Panc1 (cell line): ENCODE measurements around the gene SNX9. TPM values are rescaled to one million over a fixed set of nuclear protein-coding genes. Genes with fewer than 3 reads are reported as not detected.

ENCODE experiments used
- ATAC-seq: fragments of 200-7000 bp; cut with Tn5 transposase; 2 replicates; pipeline ENCODE4 v1.9.1; 2020; ENCODE audit warnings: mild to moderate bottlenecking, moderate library complexity
- BruUV-seq: library from RNA; stranded (reverse); fragments of 400-500 nt; replicated peaks from 2 replicates; lab custom pipeline; 2021; lab: Mats Ljungman, UMichigan
- CTCF ChIA-PET: fragments of 300-600 bp; sonication (Branson Sonifier 250); formaldehyde crosslinking; loops from one replicate; lab custom pipeline; 2022; ENCODE audit warnings: antibody characterized with exemption; lab: Charles Lee
- POLR2A ChIA-PET: fragments of 300-600 bp; sonication (Branson Sonifier 250); formaldehyde crosslinking; loops from one replicate; lab custom pipeline; 2022; ENCODE audit warnings: antibody characterized with exemption; lab: Charles Lee
- DNase-seq: peaks from one replicate; pipeline ENCODE4 v3.0.0-alpha.2; 2010; ENCODE audit warnings: low read depth, low spot score
- H3K27ac ChIP-seq: 2 replicates; pipeline ENCODE4 v1.5.1; 2011; ENCODE audit warnings: mild to moderate bottlenecking, low read length, inconsistent platforms
- H3K27me3 ChIP-seq: fragments of 200-500 bp; sonication (Bioruptor generic); 2 replicates; pipeline ENCODE4 v1.6.0; 2014; ENCODE audit warnings: low read length, inconsistent platforms; ENCODE audit not compliant: control insufficient read depth, insufficient read depth
- H3K36me3 ChIP-seq: fragments of 200-500 bp; sonication (Bioruptor generic); 2 replicates; pipeline ENCODE4 v1.5.1; 2014; ENCODE audit warnings: inconsistent platforms, mild to moderate bottlenecking, low read length, moderate library complexity; ENCODE audit not compliant: control insufficient read depth, insufficient read depth
- H3K4me1 ChIP-seq: 2 replicates; pipeline ENCODE4 v1.5.1; 2011; ENCODE audit warnings: inconsistent platforms, mild to moderate bottlenecking, low read length, moderate library complexity; ENCODE audit not compliant: control insufficient read depth, insufficient read depth
- H3K4me3 ChIP-seq, 2 experiments: 2 replicates each; pipeline ENCODE4 v1.5.1; 2011 to 2012; ENCODE audit warnings: low read depth in 2 of 2, low read length in 2 of 2, mild to moderate bottlenecking in 2 of 2, inconsistent platforms in 1 of 2, moderate library complexity in 1 of 2
- H3K9me3 ChIP-seq: fragments of 200-500 bp; sonication (Bioruptor generic); 2 replicates; pipeline ENCODE4 v1.5.1; 2014; ENCODE audit warnings: low read depth, mild to moderate bottlenecking, inconsistent platforms, low read length, moderate library complexity; ENCODE audit not compliant: control insufficient read depth, insufficient read depth
- POLR2AphosphoS5 ChIP-seq: IDR thresholded peaks from 2 replicates; pipeline ENCODE4 v1.6.1; 2012; ENCODE audit warnings: mild to moderate bottlenecking, low read depth, low read length, moderate library complexity
- REST ChIP-seq, 2 experiments: IDR thresholded peaks; 2 replicates each; pipeline ENCODE4 v1.6.1; 2011 to 2012; ENCODE audit warnings: low read depth in 2 of 2, control low read depth in 1 of 2, low read length in 1 of 2, mild to moderate bottlenecking in 1 of 2, moderate library complexity in 1 of 2; ENCODE audit not compliant: insufficient read depth in 1 of 2
- SIN3A ChIP-seq: IDR thresholded peaks from 2 replicates; pipeline ENCODE4 v1.6.1; 2012; ENCODE audit warnings: low read depth, mild to moderate bottlenecking, low read length, moderate library complexity, borderline replicate concordance; ENCODE audit not compliant: insufficient read depth
- TCF7L2 ChIP-seq: IDR thresholded peaks from 2 replicates; pipeline ENCODE4 v1.6.1; 2011; ENCODE audit warnings: mild to moderate bottlenecking, low read depth, low read length, inconsistent platforms
- in situ Hi-C: cut with HindIII; loops from 2 replicates; pipeline ENCODE4 v1.10.0; 2016; ENCODE audit warnings: low sequenced_read_pairs, low pct_unique_long_range_greater_than_20kb
- intact Hi-C: fragments of 100-400 bp; cut with micrococcal nuclease; formaldehyde crosslinking; loops from one replicate; pipeline ENCODE4 v1.10.0; 2022; ENCODE audit not compliant: unreplicated experiment
- total RNA-seq: library from RNA; stranded (reverse); gene quantifications from one replicate; pipeline ENCODE4 v1.2.1, GENCODE V29; 2021; ENCODE audit not compliant: unreplicated experiment
- TF ChIP-seq, protein P1 (sequence below): fragments of 450-650 bp; IDR thresholded peaks from 2 replicates; pipeline ENCODE4 v1.5.1; 2017; ENCODE audit warnings: mild to moderate bottlenecking

Gene SNX9
- total RNA-seq, 1 experiment from 2014 or later: 46.0 TPM

GRCh38 chr6:157911278-157911677 lies 88.2 kb downstream of the SNX9 start:
- H3K36me3 ChIP-seq: peaks cover 19% of the 10 kb centered on the region; the same call in 1 of the 2 replicates
- no TSS peak for BruUV-seq
- in situ Hi-C loops: no loop called here

GRCh38 chr6:157911786-157912185 lies 88.7 kb downstream of the SNX9 start:
- no peak for ATAC-seq
- no peak overlapping the region for H3K27ac ChIP-seq
- H3K4me1 ChIP-seq: no peaks in the 10 kb centered on the region
- POLR2A ChIA-PET: no interaction called here
- no peak for DNase-seq
- intact Hi-C loops (no loop called here), in situ Hi-C loops (no loop called here)
- TF ChIP-seq, protein P1, sequence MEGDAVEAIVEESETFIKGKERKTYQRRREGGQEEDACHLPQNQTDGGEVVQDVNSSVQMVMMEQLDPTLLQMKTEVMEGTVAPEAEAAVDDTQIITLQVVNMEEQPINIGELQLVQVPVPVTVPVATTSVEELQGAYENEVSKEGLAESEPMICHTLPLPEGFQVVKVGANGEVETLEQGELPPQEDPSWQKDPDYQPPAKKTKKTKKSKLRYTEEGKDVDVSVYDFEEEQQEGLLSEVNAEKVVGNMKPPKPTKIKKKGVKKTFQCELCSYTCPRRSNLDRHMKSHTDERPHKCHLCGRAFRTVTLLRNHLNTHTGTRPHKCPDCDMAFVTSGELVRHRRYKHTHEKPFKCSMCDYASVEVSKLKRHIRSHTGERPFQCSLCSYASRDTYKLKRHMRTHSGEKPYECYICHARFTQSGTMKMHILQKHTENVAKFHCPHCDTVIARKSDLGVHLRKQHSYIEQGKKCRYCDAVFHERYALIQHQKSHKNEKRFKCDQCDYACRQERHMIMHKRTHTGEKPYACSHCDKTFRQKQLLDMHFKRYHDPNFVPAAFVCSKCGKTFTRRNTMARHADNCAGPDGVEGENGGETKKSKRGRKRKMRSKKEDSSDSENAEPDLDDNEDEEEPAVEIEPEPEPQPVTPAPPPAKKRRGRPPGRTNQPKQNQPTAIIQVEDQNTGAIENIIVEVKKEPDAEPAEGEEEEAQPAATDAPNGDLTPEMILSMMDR: no peak
- no peak for TF ChIP-seq SIN3A
- TF ChIP-seq REST (IDR thresholded peaks at IDR 0.05; ENCODE audit: insufficient read depth in 1 of 2, low read depth in 2 of 2, low read length in 1 of 2): no peak
- TF ChIP-seq POLR2AphosphoS5: no peak
- no peak for TF ChIP-seq TCF7L2
- H3K36me3 ChIP-seq: peaks cover 15% of the 10 kb centered on the region; the same call in 1 of the 2 replicates
- BruUV-seq: no TSS peak
- H3K27me3 ChIP-seq: no peaks in the 10 kb centered on the region
- peaks cover 1% of the 10 kb centered on the region; the same call in 1 of the 2 replicates for H3K9me3 ChIP-seq
- H3K4me3 ChIP-seq: no peak overlapping the region
- CTCF ChIA-PET: no interaction called here

More at GRCh38 chr6:157911278-157911677, 88.2 kb downstream of the SNX9 start:
- intact Hi-C loops: no loop called here
- DNase-seq (no peak), ATAC-seq (no peak)
- TF ChIP-seq, protein P1: no peak
- TF ChIP-seq POLR2AphosphoS5: no peak
- TF ChIP-seq TCF7L2: no peak
- no peak for TF ChIP-seq REST (IDR thresholded peaks at IDR 0.05; ENCODE audit: insufficient read depth in 1 of 2, low read depth in 2 of 2, low read length in 1 of 2)
- no peak for TF ChIP-seq SIN3A
- Histone ChIP-seq H3K4me3 (no peak overlapping the region), H3K27me3 (no peaks in the 10 kb centered on the region), H3K27ac (no peak overlapping the region), H3K9me3 (no peaks in the 10 kb centered on the region), H3K4me1 (no peaks in the 10 kb centered on the region)
- ChIA-PET CTCF (no interaction called here), POLR2A (no interaction called here)
